HepG2 (cell line): Measurements from ENCODE around the gene UBASH3A. TPM values are rescaled to one million over a fixed set of nuclear protein-coding genes. Genes with fewer than 3 reads are reported as not detected.

Experiments used
- ATAC-seq: fragments of 200-7000 bp; cut with Tn5 transposase; 3 replicates; pipeline ENCODE4 v1.9.1; 2020; ENCODE audit warnings: mild to moderate bottlenecking, moderate library complexity
- BruUV-seq: library from RNA; stranded (reverse); fragments of 400-500 nt; replicated peaks from 2 replicates; lab custom pipeline; 2021; lab: Mats Ljungman, UMichigan
- CTCF ChIA-PET: fragments of 300-600 bp; formaldehyde crosslinking; extraction: SDS; loops from one replicate; lab custom pipeline; 2021; ENCODE audit warnings: low total read pairs, inconsistent platforms, low intra/inter-chr PET ratio; lab: Yijun Ruan, JAX
- POLR2A ChIA-PET: fragments of 350-600 bp; sonication (Branson Sonifier 250); formaldehyde crosslinking; loops from one replicate; lab custom pipeline; 2020; ENCODE audit warnings: antibody characterized with exemption, inconsistent platforms; lab: Yijun Ruan, JAX
- DNase-seq: peaks from one replicate; pipeline ENCODE4 v3.0.0-alpha.2; 2015; ENCODE audit warnings: low spot score
- FAIRE-seq: peaks from 3 replicates; lab custom pipeline; 2011; peaks lifted over from hg19 to GRCh38; lab: Jason Lieb, UNC
- H2AFZ ChIP-seq: one replicate; pipeline ENCODE4 v1.6.1; 2011; ENCODE audit warnings: low read length, inconsistent platforms
- H3K27ac ChIP-seq: fragments of 300-600 bp; 3 replicates; pipeline ENCODE4 v1.8.0; 2011; ENCODE audit warnings: mixed run types, mild to moderate bottlenecking, mixed read lengths, low read length, inconsistent platforms; ENCODE audit not compliant: insufficient read depth; ENCODE audit errors: extremely low read length
- H3K27me3 ChIP-seq, 2 experiments: fragments of 200-600 bp in 1 of 2; 2 replicates in 1 of 2; 3 replicates in 1 of 2; pipeline versions ENCODE4 v1.6.0 to v1.8.0; 2011; ENCODE audit warnings: low read length in 2 of 2, mild to moderate bottlenecking in 2 of 2, moderate library complexity in 2 of 2, inconsistent platforms in 1 of 2; ENCODE audit not compliant: insufficient read depth in 2 of 2, control insufficient read depth in 1 of 2
- H3K36me3 ChIP-seq, 2 experiments: fragments of 200-600 bp in 1 of 2; replicated peaks in 1 of 2; 2 replicates in 1 of 2; 3 replicates in 1 of 2; pipeline versions ENCODE4 v1.5.1 to v1.8.0; 2011; ENCODE audit warnings: low read length in 2 of 2, inconsistent platforms in 1 of 2; ENCODE audit not compliant: insufficient read depth in 2 of 2, control insufficient read depth in 1 of 2
- H3K4me1 ChIP-seq: 2 replicates; pipeline ENCODE4 v1.5.1; 2012; ENCODE audit warnings: low read length, inconsistent platforms; ENCODE audit not compliant: insufficient read depth
- H3K4me2 ChIP-seq: 2 replicates; pipeline ENCODE4 v1.6.0; 2011; ENCODE audit warnings: low read depth, low read length, inconsistent platforms
- H3K4me3 ChIP-seq, 3 experiments: fragments of 200-600 bp in 1 of 3; sonication (generic), shearing (Covaris generic) in 1 of 3; replicated peaks in 1 of 3; 2 replicates each; pipeline ENCODE4 v1.5.1; 2011 to 2016; ENCODE audit warnings: low read length in 3 of 3, inconsistent platforms in 2 of 3, low read depth in 2 of 3, mild to moderate bottlenecking in 2 of 3, control low read depth in 1 of 3, mixed read lengths in 1 of 3; ENCODE audit not compliant: insufficient read depth in 1 of 3
- H3K79me2 ChIP-seq: one replicate; pipeline ENCODE4 v1.6.1; 2011; ENCODE audit warnings: low read length, inconsistent platforms; ENCODE audit not compliant: insufficient read depth
- H3K9ac ChIP-seq: 2 replicates; pipeline ENCODE4 v1.6.0; 2011; ENCODE audit warnings: mild to moderate bottlenecking, low read depth, low read length, inconsistent platforms; ENCODE audit not compliant: insufficient read depth
- H3K9me3 ChIP-seq: 2 replicates; pipeline ENCODE4 v1.5.1; 2012; ENCODE audit warnings: mild to moderate bottlenecking, low read length
- H4K20me1 ChIP-seq: 2 replicates; pipeline ENCODE4 v1.6.0; 2011; ENCODE audit warnings: inconsistent platforms, mild to moderate bottlenecking, low read length, moderate library complexity; ENCODE audit not compliant: insufficient read depth
- BORCS8-MEF2B ChIP-seq: sonication (generic); formaldehyde crosslinking; IDR thresholded peaks from 2 replicates; pipeline ENCODE4 v1.8.0; 2022; ENCODE audit warnings: mild to moderate bottlenecking, missing genetic modification reagents
- CHD4 ChIP-seq: fragments of 200-600 bp; sonication (generic); IDR thresholded peaks from 2 replicates; pipeline ENCODE4 v1.7.0; 2017; ENCODE audit warnings: mild to moderate bottlenecking, low read length, borderline replicate concordance
- ESRRA ChIP-seq: sonication (generic); formaldehyde crosslinking; IDR thresholded peaks from 2 replicates; pipeline ENCODE4 v1.5.1; 2020; ENCODE audit warnings: mild to moderate bottlenecking, low read depth, missing genetic modification reagents
- FOSL2 ChIP-seq: sonication (generic); formaldehyde crosslinking; IDR thresholded peaks from 2 replicates; pipeline ENCODE4 v1.4.0; 2020; ENCODE audit warnings: missing genetic modification reagents
- GABPA ChIP-seq, 2 experiments: IDR thresholded peaks; 2 replicates each; pipeline ENCODE4 v1.6.1; 2011 to 2016; ENCODE audit warnings: low read depth in 2 of 2, low read length in 1 of 2, missing biosample characterization in 1 of 2, missing genetic modification characterization in 1 of 2
- GZF1 ChIP-seq: sonication (generic); formaldehyde crosslinking; IDR thresholded peaks from 2 replicates; pipeline ENCODE4 v1.5.1; 2020; ENCODE audit warnings: mild to moderate bottlenecking, missing genetic modification reagents
- NPAS2 ChIP-seq: sonication (generic); formaldehyde crosslinking; IDR thresholded peaks from 2 replicates; pipeline ENCODE4 v1.8.0; 2022; ENCODE audit warnings: mild to moderate bottlenecking, missing genetic modification reagents, borderline replicate concordance
- STAG1 ChIP-seq: sonication (generic); formaldehyde crosslinking; IDR thresholded peaks from 2 replicates; pipeline ENCODE4 v1.4.0; 2020; ENCODE audit warnings: missing genetic modification reagents
- YEATS4 ChIP-seq: sonication (generic); formaldehyde crosslinking; IDR thresholded peaks from 2 replicates; pipeline ENCODE4 v1.4.0; 2020; ENCODE audit warnings: missing genetic modification reagents, borderline replicate concordance
- ZBTB3 ChIP-seq: sonication (generic); formaldehyde crosslinking; IDR thresholded peaks from 2 replicates; pipeline ENCODE4 v1.4.0; 2020; ENCODE audit warnings: low read depth, mild to moderate bottlenecking, moderate library complexity, missing genetic modification reagents, borderline replicate concordance
- ZMYM2 ChIP-seq: sonication (generic); formaldehyde crosslinking; IDR thresholded peaks from 2 replicates; pipeline ENCODE4 v1.8.0; 2022; ENCODE audit warnings: mild to moderate bottlenecking, missing genetic modification reagents
- ZNF615 ChIP-seq: sonication (generic); formaldehyde crosslinking; IDR thresholded peaks from 2 replicates; pipeline ENCODE4 v1.5.0; 2020; ENCODE audit warnings: mild to moderate bottlenecking, missing genetic modification reagents, borderline replicate concordance
- ZSCAN9 ChIP-seq: IDR thresholded peaks from 2 replicates; pipeline ENCODE4 v1.6.1; 2016; ENCODE audit warnings: borderline replicate concordance
- WGBS: methylation state at CpG from one replicate; pipeline ENCODE4 v1.1.6; 2017; ENCODE audit warnings: low lambda C conversion rate; 5-methylcytosine and 5-hydroxymethylcytosine counted together
- in situ Hi-C: cut with HindIII; loops from 2 replicates; pipeline ENCODE4 v1.10.0; 2017; ENCODE audit warnings: low pct_unique_long_range_greater_than_20kb; ENCODE audit not compliant: extremely low pct_ligation_motif_present
- intact Hi-C: fragments of 100-400 bp; cut with micrococcal nuclease; formaldehyde crosslinking; loops from one replicate; pipeline ENCODE4 v1.10.0; 2022; ENCODE audit not compliant: unreplicated experiment
- polyA plus RNA-seq, 8 experiments: library from polyadenylated mRNA; depleted of rRNA in 3 of 8; stranded (reverse) in 7 of 8; unstranded in 1 of 8; fragments of >200 nt; fragmentation: Illumina TruSeq in 4 of 8; extraction: Trizol in 4 of 8; gene quantifications; 2 replicates each; pipeline versions ENCODE4 v1.2.1 to v1.2.3, GENCODE V29; 2011 to 2016; ENCODE audit warnings: low read depth in 4 of 8, missing spikeins in 1 of 8, mixed read lengths in 1 of 8; ENCODE audit not compliant: insufficient read depth in 1 of 8
- total RNA-seq, 5 experiments: library from RNA; depleted of rRNA; stranded (reverse); fragments of >200 nt; fragmentation: Illumina TruSeq; extraction: Trizol; gene quantifications; 2 replicates each; pipeline ENCODE4 v1.2.3, GENCODE V29; 2016; ENCODE audit warnings: low read depth in 1 of 5
- TF ChIP-seq, protein P1 (sequence below): IDR thresholded peaks from 2 replicates; pipeline ENCODE4 v1.6.1; 2016

UBASH3A gene
- total and polyA plus RNA-seq, 2 of the 13 experiments (the other 11 are each of a cell fraction or from before 2014, with no cell fraction given), result not detected

DNA sequence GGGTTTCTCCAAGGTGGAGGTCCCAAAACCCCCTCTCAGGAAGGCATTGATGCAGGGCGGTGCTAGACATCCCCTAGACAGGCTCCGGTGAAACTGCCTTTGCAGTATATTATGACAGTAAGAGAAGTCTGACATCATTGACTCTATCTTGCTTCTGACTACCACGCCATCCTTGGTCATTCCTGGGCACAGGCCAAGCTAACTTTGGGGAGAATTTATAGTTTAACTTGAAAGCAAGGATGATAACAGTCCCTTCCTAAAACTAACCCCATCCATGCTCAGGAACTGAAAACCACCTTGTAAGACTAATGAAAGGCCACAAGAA, 62.1 kb downstream of the UBASH3A start:
- Histone ChIP-seq H3K36me3 (no peaks in the 10 kb centered on the region), H3K4me1 (peaks cover 16% of the 10 kb centered on the region), H3K9me3 (no peaks in the 10 kb centered on the region), H3K4me3 (no peak overlapping the region), H3K27ac (no peak overlapping the region), H3K9ac (no peak overlapping the region), H2AFZ (no peak overlapping the region), H3K4me2 (no peak overlapping the region), H4K20me1 (no peaks in the 10 kb centered on the region), H3K27me3 (0 out of 5 replicates have a peak, but pooled peaks cover 0 to 1% of the 10 kb centered on the region in 2 experiments), H3K79me2 (no peaks in the 10 kb centered on the region)
- TF ChIP-seq, protein P1, sequence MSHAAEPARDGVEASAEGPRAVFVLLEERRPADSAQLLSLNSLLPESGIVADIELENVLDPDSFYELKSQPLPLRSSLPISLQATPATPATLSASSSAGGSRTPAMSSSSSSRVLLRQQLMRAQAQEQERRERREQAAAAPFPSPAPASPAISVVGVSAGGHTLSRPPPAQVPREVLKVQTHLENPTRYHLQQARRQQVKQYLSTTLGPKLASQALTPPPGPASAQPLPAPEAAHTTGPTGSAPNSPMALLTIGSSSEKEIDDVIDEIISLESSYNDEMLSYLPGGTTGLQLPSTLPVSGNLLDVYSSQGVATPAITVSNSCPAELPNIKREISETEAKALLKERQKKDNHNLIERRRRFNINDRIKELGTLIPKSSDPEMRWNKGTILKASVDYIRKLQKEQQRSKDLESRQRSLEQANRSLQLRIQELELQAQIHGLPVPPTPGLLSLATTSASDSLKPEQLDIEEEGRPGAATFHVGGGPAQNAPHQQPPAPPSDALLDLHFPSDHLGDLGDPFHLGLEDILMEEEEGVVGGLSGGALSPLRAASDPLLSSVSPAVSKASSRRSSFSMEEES (CRISPR knock-in tag), result no peak
- TF ChIP-seq ZNF615 (no peak), ZBTB3 (CRISPR knock-in tag) (no peak), GZF1 (CRISPR knock-in tag) (no peak), STAG1 (CRISPR knock-in tag) (no peak), ZSCAN9 (CRISPR knock-in tag) (no peak), CHD4 (no peak), FOSL2 (CRISPR knock-in tag) (no peak), NPAS2 (no peak), BORCS8-MEF2B (CRISPR knock-in tag) (no peak), YEATS4 (CRISPR knock-in tag) (no peak), GABPA (IDR thresholded peaks at IDR 0.05; ENCODE audit: low read depth, low read length) (no peak), GABPA (CRISPR knock-in tag; IDR thresholded peaks at IDR 0.05; ENCODE audit: low read depth) (no peak), ZMYM2 (no peak), ESRRA (CRISPR knock-in tag) (no peak)
- CTCF ChIA-PET, result no interaction called here
- no peak for DNase-seq
- no TSS peak for BruUV-seq
- WGBS, result 79% methylated on average over 3 of the region's 3 CpGs
- intact Hi-C loops, result no loop called here
- ATAC-seq, result no peak
- no peak for FAIRE-seq
- in situ Hi-C loops, result no loop called here
- POLR2A ChIA-PET, result no interaction called here
